NCI-H510A (cell line): ENCODE measurements around the gene ZP1.
"Not testable (repeated sequence)": the region's sequence is repeated elsewhere in the genome, so short reads cannot be mapped to it uniquely, and the experiment has no call there.

Source experiments
- DNase-seq: peaks from one replicate; lab custom pipeline; 2025; lab: John Stamatoyannopoulos, UW

ZP1 gene

GRCh38 chr11:60866911-60867870 is at the start of gene ZP1:
Gene ZP1, plus strand, starts transcription at chr11:60867542. Its CDS starts 20 bp downstream, at chr11:60867562.
- peak; percentile 73 for DNase-seq

DNA sequence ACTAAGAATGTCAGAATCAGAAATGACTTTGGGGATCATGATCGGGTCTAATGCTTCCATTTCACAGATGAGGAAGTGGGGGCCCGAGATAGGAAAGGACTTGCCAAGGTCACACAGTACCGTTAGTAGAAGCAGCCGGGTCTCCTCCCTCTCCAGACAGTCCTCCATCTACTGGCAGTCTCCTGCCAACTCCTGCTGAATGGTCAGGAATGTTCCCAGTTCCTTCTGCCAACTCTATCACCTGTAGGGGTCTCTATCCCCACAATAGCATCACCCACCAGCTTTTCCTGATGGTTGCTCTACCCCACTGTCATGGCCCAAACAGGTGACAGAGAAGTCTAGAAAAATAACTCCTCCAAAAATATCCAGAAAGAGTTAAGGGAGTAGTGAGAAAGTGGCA is 49.3 kb upstream of the ZP1 start:
- no peak for DNase-seq

DNA sequence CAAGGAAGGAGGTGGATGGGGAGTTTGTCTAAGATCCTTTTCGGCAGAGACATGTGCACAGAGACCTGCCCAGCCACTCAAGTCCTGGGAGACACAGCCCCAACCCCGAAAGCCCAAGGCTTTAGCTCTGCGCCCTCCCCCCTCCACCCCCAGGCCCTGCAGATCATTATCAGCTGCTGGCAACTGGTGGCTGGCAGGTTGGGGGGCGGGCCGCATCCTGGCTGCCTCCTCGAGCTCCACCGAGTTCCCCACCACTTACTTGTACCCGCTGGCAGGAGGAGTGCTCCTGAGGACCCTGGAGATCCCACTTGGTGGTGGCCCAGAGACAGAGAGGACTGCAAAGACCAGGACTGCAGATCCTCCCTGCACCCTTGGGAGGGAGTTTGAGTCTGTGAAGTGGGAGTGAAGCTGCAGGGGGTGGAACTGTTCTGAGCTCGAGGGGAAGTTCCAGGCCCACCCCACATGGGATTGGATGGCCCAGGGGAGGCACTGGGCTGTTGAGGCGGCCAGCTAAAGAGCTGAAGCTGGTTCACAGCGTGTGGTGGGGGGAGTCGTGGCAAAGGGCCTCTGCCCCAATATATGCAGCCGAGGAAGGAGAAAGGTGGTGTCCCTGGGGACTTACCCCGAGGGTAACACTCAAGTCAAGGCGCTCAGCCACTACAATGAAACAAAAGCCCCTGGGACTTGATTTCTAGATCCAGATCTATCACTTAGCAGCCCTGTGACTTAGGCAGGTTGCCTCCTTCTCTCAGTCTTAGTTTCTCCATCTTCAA is 45.3 kb upstream of the ZP1 start:
- DNase-seq = no peak

DNA sequence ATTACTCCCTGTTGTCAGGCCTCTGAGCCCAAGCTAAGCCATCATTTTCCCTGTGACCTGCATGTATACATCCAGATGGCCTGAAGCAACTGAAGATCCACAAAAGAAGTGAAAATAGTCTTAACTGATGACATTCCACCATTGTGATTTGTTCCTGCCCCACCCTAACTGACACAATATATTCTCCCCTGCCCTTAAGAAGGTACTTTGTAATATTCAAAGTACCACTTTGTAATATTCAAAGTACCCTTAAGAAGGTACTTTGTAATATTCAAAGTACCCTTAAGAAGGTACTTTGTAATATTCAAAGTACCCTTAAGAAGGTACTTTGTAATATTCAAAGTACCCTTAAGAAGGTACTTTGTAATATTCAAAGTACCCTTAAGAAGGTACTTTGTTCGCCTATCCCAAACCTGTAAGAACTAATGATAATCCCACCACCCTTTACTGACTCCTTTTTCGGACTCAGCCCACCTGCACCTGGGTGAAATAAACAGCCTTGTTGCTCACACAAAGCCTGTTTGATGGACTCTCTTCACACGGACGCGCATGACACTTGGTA is 43.5 kb upstream of the ZP1 start:
- not testable (repeated sequence) for DNase-seq

GRCh38 chr11:60825118-60825517 is 42.2 kb upstream of the ZP1 start:
- no peak for DNase-seq

DNA sequence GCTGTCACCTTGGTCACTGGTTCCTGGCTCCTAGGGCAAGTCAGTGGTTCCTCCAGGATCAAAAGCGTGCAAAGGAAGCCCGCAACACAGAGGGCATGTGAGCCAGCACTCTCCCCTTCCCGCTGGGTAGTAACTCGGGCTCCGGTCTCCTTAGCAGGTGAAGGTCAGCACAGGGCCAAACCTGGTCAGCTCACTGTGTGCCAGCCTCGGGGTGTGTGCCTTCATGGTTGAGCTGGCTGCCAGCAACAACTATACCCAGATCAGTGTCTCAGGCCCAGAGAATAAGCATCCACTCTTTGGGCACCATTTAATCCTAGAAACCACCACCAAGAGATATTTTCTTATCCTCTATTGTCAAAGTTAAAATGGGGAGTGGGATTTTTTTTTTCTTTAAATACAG is 41.6 kb upstream of the ZP1 start:
- DNase-seq = no peak

- DNase-seq = no peak
These were observed 36.7 kb upstream of the ZP1 start for GRCh38 chr11:60830478-60831142.

GRCh38 chr11:60831143-60831500 is 36.2 kb upstream of the ZP1 start:
- DNase-seq = peak; percentile 76

GRCh38 chr11:60831501-60832079 is 35.8 kb upstream of the ZP1 start:
- no peak for DNase-seq

- DNase-seq = no peak
These were observed 32.4 kb upstream of the ZP1 start for GRCh38 chr11:60834742-60835533.

DNA sequence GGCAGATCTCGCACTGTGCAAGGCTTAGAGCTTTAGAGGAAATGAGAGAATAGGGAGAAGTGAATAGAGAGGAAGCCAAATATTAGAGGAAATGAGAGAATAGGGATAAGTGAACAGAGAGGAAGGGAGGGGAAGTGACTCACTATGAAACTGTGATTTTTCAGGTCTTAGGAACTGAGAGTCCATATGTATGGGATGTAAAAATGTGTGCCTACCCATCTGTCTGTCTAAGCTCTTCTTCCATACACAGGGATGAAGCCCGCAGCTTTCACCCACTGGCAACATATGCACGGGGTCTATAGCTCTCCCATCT is 31.9 kb upstream of the ZP1 start:
- no peak for DNase-seq

DNA sequence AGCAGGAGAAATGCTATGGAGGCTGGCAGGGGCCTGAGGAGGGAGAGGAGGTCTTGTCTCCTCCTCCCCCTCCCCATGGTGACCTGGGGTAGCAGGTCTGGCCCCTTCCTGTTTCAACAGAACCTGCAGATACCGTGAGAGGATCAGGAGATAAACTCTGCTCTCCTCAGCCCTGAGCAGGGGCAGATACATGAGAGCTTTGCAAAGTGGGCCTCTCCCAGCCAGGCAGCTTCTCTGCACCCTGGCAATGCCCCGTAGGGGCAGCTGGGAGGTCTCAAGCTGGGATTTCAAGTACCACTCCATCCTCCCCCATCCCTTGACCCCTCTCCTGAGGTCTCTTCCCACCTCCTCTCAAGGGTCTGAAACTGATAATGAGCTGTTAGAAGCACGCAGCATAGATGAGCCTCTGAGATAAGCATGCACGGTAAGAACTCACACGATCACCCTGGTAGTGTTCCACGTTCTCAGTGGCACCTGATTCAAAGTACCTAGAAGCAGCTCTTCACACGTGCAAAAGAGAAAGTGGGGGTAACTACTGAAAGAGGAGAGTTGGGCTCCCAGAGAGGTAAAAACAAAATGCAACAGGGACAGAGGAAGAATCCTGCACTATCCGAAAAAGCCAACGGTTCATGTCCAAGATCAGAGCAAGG is 30.4 kb upstream of the ZP1 start:
- no peak for DNase-seq

GRCh38 chr11:60838132-60838531 is 29.2 kb upstream of the ZP1 start:
- no peak for DNase-seq

DNA sequence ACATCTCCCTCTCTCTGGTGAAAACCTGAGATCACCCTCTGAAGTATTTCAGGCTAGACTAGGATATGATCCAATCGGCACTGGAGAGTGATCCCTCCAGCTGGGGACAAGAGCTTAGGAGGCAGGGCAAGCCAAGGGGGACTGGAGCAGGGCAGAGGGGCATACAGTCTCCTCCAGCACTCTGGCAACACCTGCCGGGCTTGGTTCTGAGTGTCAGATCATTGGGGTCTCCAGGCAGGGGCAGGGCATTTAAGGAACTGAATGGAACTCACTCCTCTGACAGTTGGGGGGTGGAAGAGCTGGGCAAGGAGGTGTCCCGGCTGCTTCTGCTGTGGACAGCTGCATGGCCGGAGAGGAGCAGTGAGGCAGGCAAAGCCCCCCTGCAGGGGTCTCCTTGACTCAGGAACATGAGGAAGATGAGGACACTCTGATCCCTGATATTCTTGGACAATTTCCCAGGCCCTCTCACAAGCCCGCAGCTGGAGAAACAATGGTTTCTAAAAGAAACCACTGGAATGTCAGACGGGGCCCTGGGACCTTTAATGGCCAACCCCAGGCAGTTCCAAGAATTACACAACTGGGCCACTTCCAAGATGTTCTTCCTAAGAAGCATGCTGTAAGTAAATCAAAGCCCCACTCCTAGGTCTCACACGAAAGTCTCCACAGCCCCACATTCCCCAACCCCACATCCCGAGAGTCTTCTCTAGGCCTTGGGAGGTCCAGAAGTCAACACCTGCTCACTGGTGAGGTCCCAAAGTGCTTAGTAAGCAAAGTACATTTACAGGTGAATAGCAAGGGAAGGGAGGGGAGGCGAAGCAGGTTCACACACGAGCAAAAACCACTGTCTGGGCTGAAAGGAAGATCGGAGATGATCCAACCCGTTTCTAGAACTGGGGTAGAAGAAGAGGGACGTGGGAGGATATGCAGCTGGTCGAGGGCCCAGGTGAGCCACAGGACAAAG is 26.6 kb upstream of the ZP1 start:
- DNase-seq = no peak

DNA sequence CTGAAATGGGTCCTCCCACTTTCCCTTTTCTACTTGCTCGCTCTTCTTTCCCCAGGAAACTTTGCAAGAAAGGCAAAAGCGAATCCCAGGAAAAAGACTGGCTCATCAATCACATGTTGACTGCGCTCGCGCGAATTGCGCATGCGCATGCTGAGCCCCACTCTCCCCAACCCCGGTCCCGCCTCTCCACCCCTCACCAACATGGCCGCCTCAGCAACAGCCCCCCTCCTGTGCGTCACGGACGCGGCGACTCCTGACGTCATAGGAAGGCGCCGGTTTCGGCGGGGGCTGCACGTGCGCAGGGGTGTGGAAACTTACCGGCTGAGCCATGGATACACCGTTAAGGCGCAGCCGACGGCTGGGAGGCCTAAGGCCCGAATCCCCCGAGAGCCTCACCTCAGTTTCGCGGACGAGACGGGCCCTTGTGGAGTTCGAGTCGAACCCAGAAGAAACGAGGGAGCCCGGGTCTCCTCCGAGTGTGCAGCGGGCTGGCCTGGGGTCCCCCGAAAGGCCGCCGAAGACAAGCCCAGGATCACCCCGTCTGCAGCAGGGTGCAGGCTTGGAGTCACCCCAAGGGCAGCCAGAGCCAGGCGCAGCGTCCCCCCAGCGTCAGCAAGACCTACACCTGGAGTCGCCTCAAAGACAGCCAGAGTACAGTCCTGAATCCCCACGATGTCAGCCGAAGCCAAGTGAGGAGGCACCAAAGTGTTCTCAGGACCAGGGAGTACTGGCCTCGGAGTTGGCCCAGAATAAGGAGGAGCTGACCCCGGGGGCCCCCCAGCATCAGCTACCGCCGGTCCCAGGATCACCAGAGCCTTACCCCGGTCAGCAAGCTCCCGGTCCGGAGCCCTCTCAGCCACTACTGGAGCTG is 25.3 kb upstream of the ZP1 start, which contains the start of gene CCDC86:
CCDC86 (plus strand) TSS at position 317 of the 871 bp plus-strand sequence; CDS start at position 329, 12 bp downstream.
- DNase-seq = peak; percentile 92

DNA sequence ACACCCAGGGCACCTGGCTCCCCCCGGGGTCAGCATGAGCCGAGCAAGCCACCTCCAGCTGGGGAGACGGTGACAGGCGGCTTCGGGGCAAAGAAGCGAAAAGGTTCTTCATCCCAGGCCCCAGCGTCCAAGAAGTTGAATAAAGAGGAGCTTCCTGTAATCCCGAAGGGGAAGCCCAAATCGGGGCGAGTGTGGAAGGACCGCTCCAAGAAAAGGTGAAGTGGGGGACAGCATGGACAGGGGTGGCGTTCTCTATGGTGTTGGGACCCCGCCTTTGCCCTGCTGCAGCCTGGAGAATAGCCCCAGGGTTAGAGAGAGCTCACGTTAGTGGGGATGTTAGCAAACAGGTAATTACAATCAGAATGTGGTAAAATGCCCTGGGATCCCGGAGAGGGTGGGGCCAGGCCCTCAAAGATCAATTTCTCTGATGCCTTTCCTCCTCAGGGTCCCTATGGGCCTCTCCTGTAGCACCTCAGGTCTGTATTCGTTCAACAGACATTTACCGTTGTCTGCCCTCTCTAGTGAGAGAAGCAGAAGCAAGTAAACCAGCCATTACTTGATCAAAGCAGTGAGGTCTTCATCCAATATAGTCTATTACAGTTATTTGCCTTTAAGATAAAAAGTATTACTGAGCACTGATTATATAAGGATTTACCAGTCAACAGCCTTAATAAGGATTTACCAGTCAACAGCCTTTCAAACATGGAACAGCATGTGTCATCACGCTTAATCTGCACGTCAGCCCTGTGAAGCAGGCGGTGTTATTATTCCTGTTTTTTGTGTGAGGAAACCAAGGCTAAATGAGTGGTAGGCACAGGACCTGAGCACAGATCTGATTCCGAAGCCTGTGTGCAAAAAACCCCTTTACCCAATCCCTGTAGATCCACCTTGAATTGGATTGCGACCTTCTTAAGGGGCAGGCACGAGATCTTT is 24.4 kb upstream of the ZP1 start:
- no peak for DNase-seq
